GM13977 (cell line): ENCODE measurements around the gene FSIP1.

Experiments used
- DNase-seq: peaks from one replicate; pipeline ENCODE4 v3.0.0; 2012; ENCODE audit warnings: low spot score
- CTCF ChIP-seq: IDR thresholded peaks from 2 replicates; pipeline ENCODE4 v1.5.1; 2012; ENCODE audit warnings: mild to moderate bottlenecking, control low read depth; ENCODE audit not compliant: insufficient read depth; ENCODE audit errors: extremely low read depth, missing control alignments
- in situ Hi-C: fragments of 300-500 bp; cut with MboI; formaldehyde crosslinking; loops from one replicate; pipeline ENCODE4 v1.12.0; 2022; ENCODE audit warnings: low sequenced_read_pairs, low pct_unique_long_range_greater_than_20kb, mixed read lengths, inconsistent platforms; ENCODE audit not compliant: unreplicated experiment

Gene FSIP1

DNA sequence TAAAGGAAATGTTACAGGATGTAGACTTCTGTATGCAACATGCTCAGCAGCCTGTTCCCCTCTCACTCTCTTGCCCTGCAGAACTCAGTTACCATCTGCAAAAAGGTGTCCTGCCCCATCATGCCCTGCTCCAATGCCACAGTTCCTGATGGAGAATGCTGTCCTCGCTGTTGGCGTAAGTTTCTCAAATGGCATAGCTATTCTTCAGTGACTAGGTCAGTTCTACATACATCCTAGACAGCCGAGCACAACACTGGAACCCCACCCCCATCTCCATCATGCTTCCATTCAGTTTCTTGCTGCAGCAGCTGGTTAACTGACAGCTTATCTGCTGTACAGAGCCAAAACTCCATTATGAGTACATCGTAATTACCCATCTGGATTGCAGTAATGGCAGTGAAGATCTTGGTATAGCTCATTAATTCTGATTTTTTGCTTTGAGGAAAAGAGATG is 197.2 kb downstream of the FSIP1 start:
- in situ Hi-C loops, result loop anchor here (25.0 kb wide), 2 partner anchors 223 to 473 kb away; no protein-coding TSS in a partner anchor
- no peak for TF ChIP-seq CTCF
- no peak for DNase-seq

DNA sequence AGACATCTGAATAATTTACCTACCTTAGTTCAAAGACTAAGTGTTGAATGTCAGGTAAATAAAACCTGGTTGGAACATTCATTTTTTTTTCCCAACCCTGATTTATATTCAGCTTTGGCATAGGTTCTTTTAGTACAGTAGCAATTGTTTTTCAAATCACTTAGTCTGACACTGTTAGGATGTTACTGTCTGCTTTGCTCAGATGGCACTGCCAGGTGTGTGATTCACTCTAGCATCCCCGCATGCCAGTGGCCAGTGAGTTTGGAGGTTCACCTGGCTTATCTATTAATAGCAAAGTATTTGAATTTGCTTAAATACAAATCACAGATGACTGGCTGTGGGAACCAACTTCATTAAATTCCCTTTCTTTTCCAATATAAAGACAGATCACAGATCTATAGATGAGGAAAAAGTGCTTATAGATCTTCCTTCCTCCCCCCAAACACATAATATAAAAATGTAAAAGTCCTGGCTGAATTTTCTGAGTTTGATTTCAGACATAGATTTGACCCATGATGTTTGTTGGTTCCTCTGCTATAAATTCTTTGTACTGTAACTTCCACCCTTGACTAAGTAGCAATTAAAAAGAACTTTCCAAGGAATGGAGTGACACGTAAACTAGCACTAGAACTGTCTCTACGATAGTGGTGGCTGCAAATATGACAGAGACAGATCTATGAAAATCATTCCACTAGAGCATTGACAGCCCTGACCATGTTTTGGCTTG is 197.8 kb downstream of the FSIP1 start:
- DNase-seq, result no peak
- in situ Hi-C loops, result loop anchor here (25.0 kb wide), 2 partner anchors 223 to 473 kb away; no protein-coding TSS in a partner anchor
- no peak for TF ChIP-seq CTCF

GRCh38 chr15:39584266-39584659 is 198.4 kb downstream of the FSIP1 start:
- no peak for TF ChIP-seq CTCF
- no peak for DNase-seq
- in situ Hi-C loops, result loop anchor here (25.0 kb wide), 2 partner anchors 222 to 472 kb away; no protein-coding TSS in a partner anchor

- in situ Hi-C loops, result loop anchor here (25.0 kb wide), 2 partner anchors 221 to 471 kb away; no protein-coding TSS in a partner anchor
These were observed 198.9 kb downstream of the FSIP1 start for GRCh38 chr15:39583596-39584265.

GRCh38 chr15:39582977-39583595 is 199.6 kb downstream of the FSIP1 start:
- in situ Hi-C loops, result loop anchor here (25.0 kb wide), 2 partner anchors 221 to 471 kb away; no protein-coding TSS in a partner anchor
- no peak for TF ChIP-seq CTCF
- DNase-seq, result no peak

More at GRCh38 chr15:39583596-39584265, 198.9 kb downstream of the FSIP1 start:
- TF ChIP-seq CTCF, result peak; percentile 47
- peak; percentile 51 for DNase-seq

DNA sequence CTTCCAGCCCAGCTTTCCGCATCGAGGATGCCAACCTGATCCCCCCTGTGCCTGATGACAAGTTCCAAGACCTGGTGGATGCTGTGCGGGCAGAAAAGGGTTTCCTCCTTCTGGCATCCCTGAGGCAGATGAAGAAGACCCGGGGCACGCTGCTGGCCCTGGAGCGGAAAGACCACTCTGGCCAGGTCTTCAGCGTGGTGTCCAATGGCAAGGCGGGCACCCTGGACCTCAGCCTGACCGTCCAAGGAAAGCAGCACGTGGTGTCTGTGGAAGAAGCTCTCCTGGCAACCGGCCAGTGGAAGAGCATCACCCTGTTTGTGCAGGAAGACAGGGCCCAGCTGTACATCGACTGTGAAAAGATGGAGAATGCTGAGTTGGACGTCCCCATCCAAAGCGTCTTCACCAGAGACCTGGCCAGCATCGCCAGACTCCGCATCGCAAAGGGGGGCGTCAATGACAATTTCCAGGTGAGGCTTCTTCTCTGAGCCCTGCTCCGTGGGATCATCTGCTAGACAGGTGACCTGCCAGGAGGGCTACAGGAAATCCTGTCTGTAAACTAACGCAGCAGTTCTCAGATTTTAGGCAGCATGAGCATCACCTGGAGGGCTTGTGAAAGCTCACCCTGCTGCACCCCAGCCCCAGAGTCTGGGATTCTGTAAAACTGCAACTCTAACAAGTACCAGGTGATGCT is 200.2 kb downstream of the FSIP1 start:
- in situ Hi-C loops, result loop anchor here (25.0 kb wide), 2 partner anchors 220 to 470 kb away; no protein-coding TSS in a partner anchor
- no peak for TF ChIP-seq CTCF
- no peak for DNase-seq
